Femur (tissue), 1 donor: ENCODE data around the gene CARD9.

ENCODE experiments used
- DNase-seq: peaks from one replicate; pipeline ENCODE4 v3.0.0-alpha.2; 2017

Gene CARD9

GRCh38 chr9:136318111-136318775 is 55.2 kb downstream of the CARD9 start:
- DNase-seq: no peak

GRCh38 chr9:136317695-136318094 is 55.8 kb downstream of the CARD9 start:
- no peak for DNase-seq

GRCh38 chr9:136316896-136317676 is 56.4 kb downstream of the CARD9 start:
- no peak for DNase-seq

GRCh38 chr9:136316271-136316751 is 57.2 kb downstream of the CARD9 start:
- no peak for DNase-seq

GRCh38 chr9:136314944-136315343 is 58.5 kb downstream of the CARD9 start:
- no peak for DNase-seq

GRCh38 chr9:136314056-136314416 is 59.4 kb downstream of the CARD9 start:
- DNase-seq: no peak
